Skeletal muscle satellite cell (primary cell): Measurements from ENCODE around the gene STEAP3. TPM values are rescaled to one million over a fixed set of nuclear protein-coding genes. Genes with fewer than 3 reads are reported as not detected.

ENCODE experiments used
- H3K27me3 ChIP-seq: 2 replicates; pipeline ENCODE4 v1.7.0; 2013; ENCODE audit warnings: low read length; ENCODE audit not compliant: control insufficient read depth, insufficient read depth
- H3K36me3 ChIP-seq: 2 replicates; pipeline ENCODE4 v1.7.0; 2013; ENCODE audit warnings: mild to moderate bottlenecking, control low read depth, low read length; ENCODE audit not compliant: insufficient read depth
- H3K4me1 ChIP-seq: 2 replicates; pipeline ENCODE4 v1.7.0; 2013; ENCODE audit warnings: low read length; ENCODE audit not compliant: control insufficient read depth, insufficient read depth
- H3K4me2 ChIP-seq: 2 replicates; pipeline ENCODE4 v1.7.0; 2013; ENCODE audit warnings: mild to moderate bottlenecking, low read length
- H3K4me3 ChIP-seq: 2 replicates; pipeline ENCODE4 v1.7.0; 2013; ENCODE audit warnings: low read length
- H3K9ac ChIP-seq: 2 replicates; pipeline ENCODE4 v1.7.0; 2013; ENCODE audit warnings: mild to moderate bottlenecking, low read depth, low read length, moderate library complexity
- H3K9me3 ChIP-seq: replicated peaks from 2 replicates; pipeline ENCODE4 v1.7.0; 2013; ENCODE audit warnings: mild to moderate bottlenecking, control low read depth, low read length
- total RNA-seq: library from RNA; depleted of rRNA; stranded (reverse); fragments of >200 nt; gene quantifications from 2 replicates; pipeline ENCODE4 v1.2.3, GENCODE V29; 2012; rRNA removed

The STEAP3 gene
- 69.7 and 93.7 TPM in 2 replicates for total RNA-seq

DNA sequence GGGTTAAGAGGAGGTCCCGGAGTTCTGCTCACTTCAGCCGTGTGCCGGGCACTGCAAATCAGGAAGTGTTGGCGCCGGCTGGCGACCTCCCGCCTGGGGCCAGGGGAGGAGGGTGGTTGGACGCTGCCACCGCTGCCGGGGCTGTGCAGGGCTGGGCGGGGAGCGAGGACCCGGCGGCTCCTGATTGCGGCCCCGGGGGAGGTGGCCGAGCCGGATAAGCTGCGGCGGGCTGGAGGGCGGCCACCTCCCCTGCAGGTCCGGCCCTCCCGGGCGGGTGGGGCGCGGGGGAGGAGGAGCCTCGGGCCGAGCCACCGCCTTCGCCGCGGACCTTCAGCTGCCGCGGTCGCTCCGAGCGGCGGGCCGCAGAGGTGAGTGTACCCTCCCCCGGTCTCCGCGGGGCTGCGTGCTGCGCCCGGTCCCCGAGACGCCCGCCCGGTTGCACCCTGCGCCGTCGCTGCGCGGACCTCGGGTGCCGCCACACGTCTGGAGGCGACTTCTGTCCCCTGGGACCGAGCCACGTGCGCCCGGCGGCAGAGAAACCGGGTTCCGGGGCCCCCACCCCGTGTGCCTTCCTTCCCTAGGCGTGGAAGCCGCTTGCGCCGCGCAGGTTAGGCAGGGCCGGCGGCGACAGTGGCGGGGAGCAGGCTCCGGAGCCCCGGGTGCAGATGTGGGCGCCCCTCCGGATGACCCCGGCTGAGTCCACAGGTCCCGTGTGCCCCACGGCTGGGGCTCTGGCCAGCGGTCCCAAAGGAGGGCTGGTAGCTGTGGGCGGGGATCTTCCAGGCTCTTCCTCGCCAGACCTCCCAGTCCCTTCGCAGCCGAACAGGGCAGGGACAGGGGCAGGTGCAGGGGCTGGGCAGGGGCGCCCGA, at the start of gene STEAP3:
Gene STEAP3 (plus strand): TSS at position 314 of the 870 bp plus-strand sequence. CDS start 7,179 bp downstream, outside the sequence.
- H3K4me1 ChIP-seq: peaks cover 28% of the 10 kb centered on the region
- peak within 1 kb of the TSS; percentile 95 for H3K4me3 ChIP-seq
- H3K4me2 ChIP-seq: peak within 1 kb of the TSS; percentile 98
- no peaks in the 10 kb centered on the region for H3K27me3 ChIP-seq
- H3K36me3 ChIP-seq: no peaks in the 10 kb centered on the region
- H3K9ac ChIP-seq: peak within 1 kb of the TSS; percentile 86
- no peaks in the 10 kb centered on the region for H3K9me3 ChIP-seq

- H3K9me3 ChIP-seq: no peaks in the 10 kb centered on the region
- peaks cover 6% of the 10 kb centered on the region for H3K27me3 ChIP-seq
- no peaks in the 10 kb centered on the region for H3K36me3 ChIP-seq
- H3K4me1 ChIP-seq: peaks cover 7% of the 10 kb centered on the region
- H3K4me3 ChIP-seq: no peak overlapping the region
- no peak overlapping the region for H3K4me2 ChIP-seq
- no peak overlapping the region for H3K9ac ChIP-seq
Observed at GRCh38 chr2:119174216-119174992, 49.2 kb upstream of the STEAP3 start.

DNA sequence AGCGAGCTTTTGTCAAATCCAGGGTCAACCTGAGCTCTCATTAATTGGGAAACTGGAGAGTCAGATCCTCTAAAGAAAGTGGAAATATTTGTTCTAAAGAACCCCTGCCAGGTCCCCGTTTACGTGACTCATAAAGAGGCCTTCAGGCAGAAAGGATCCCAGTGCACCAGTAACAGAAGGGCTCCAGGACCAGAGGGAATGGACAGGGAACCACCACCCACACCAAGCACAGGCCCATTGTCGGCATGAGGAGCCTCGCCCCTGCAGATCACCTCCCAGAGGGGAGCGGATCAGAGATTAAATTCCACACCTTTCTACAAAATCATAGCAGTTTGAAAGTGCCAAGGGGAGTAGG, 48.7 kb upstream of the STEAP3 start:
- no peaks in the 10 kb centered on the region for H3K36me3 ChIP-seq
- H3K27me3 ChIP-seq: peaks cover under 1% of the 10 kb centered on the region
- H3K4me3 ChIP-seq: no peak overlapping the region
- H3K9me3 ChIP-seq: no peaks in the 10 kb centered on the region
- H3K4me1 ChIP-seq: peaks cover 13% of the 10 kb centered on the region
- H3K9ac ChIP-seq: no peak overlapping the region
- no peak overlapping the region for H3K4me2 ChIP-seq

GRCh38 chr2:119175517-119175916, 48.1 kb upstream of the STEAP3 start:
- Histone ChIP-seq H3K9ac (no peak overlapping the region), H3K9me3 (no peaks in the 10 kb centered on the region), H3K36me3 (no peaks in the 10 kb centered on the region), H3K4me3 (no peak overlapping the region), H3K27me3 (no peaks in the 10 kb centered on the region), H3K4me2 (no peak overlapping the region), H3K4me1 (peaks cover 18% of the 10 kb centered on the region)

- Histone ChIP-seq H3K9ac (no peak overlapping the region), H3K9me3 (no peaks in the 10 kb centered on the region), H3K27me3 (no peaks in the 10 kb centered on the region), H3K4me3 (no peak overlapping the region), H3K4me2 (no peak overlapping the region), H3K36me3 (no peaks in the 10 kb centered on the region), H3K4me1 (peaks cover 19% of the 10 kb centered on the region)
Observed at GRCh38 chr2:119177171-119177837, 46.3 kb upstream of the STEAP3 start.

DNA sequence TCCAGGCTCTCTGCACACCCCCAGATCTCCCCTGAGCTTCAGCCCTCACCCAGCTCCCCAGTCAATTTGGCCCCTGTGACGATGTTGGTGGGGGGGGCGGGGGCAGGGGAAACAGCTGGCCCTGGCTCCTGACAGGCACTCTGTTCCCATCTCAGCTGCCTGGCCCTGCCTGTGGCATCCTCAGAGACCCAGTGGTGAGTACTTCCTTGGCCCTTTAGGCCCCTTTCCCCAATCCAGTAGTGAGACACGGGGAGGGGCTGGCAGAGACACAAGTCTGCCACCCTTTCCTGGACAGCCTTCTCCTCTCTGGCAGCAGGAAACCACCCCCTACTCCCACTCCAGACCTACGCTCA, 45.8 kb upstream of the STEAP3 start:
- Histone ChIP-seq H3K4me2 (no peak overlapping the region), H3K4me1 (peaks cover 19% of the 10 kb centered on the region), H3K9ac (no peak overlapping the region), H3K27me3 (no peaks in the 10 kb centered on the region), H3K4me3 (no peak overlapping the region), H3K36me3 (no peaks in the 10 kb centered on the region), H3K9me3 (no peaks in the 10 kb centered on the region)

DNA sequence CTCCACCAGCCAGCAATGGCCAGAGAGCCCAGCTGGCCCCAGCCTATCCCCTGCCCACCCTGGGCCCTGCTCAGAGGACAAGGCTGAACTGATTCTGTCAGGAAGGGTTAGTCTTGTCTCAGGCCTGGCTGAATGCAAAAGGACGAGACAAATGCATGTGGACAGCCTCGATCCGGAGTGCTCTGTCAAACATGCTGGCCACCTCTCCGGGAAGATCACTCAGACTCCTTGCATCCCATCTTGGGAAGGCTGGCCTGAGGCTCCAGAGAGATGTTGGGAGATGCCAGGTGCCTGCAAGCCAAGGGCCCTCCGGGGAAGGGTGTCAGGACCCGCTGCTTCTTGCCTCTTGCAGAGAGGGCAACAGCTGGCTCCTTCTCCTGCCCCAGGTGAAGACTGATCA, 44.9 kb upstream of the STEAP3 start:
- H3K9me3 ChIP-seq: no peaks in the 10 kb centered on the region
- H3K27me3 ChIP-seq: no peaks in the 10 kb centered on the region
- no peaks in the 10 kb centered on the region for H3K36me3 ChIP-seq
- H3K4me2 ChIP-seq: no peak overlapping the region
- H3K4me1 ChIP-seq: peaks cover 19% of the 10 kb centered on the region
- no peak overlapping the region for H3K9ac ChIP-seq
- H3K4me3 ChIP-seq: no peak overlapping the region

- peak overlapping the region; percentile 44 for H3K9ac ChIP-seq
Observed at GRCh38 chr2:119179202-119179601, 44.4 kb upstream of the STEAP3 start.

DNA sequence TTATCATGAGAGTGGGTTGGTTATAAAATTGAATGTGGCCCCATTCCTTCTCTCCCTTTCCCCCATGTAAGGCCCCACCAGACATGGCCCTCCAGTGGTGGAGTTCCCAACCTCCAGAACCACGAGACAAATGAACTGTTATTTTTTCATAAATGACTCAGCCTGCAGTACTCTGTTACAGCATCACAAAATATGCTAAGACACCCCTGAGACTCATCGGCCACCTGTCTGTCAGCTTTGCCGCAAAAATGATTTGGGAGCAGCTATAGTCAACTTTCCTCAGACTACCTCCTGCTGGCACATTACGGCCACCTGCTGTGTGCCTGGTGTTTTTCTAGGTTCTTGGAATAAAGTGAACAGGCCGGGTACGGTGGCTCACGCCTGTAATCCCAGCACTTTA, 43.6 kb upstream of the STEAP3 start:
- Histone ChIP-seq H3K27me3 (no peaks in the 10 kb centered on the region), H3K4me1 (peaks cover 19% of the 10 kb centered on the region), H3K9me3 (no peaks in the 10 kb centered on the region), H3K9ac (peak overlapping the region; percentile 44), H3K36me3 (no peaks in the 10 kb centered on the region), H3K4me2 (no peak overlapping the region), H3K4me3 (no peak overlapping the region)

More at GRCh38 chr2:119179202-119179601, 44.4 kb upstream of the STEAP3 start:
- Histone ChIP-seq H3K4me1 (peaks cover 19% of the 10 kb centered on the region), H3K4me2 (peak overlapping the region; percentile 7), H3K9me3 (no peaks in the 10 kb centered on the region), H3K27me3 (no peaks in the 10 kb centered on the region), H3K36me3 (no peaks in the 10 kb centered on the region), H3K4me3 (no peak overlapping the region)

- H3K9ac ChIP-seq: no peak overlapping the region
Observed at GRCh38 chr2:119180892-119181291, 42.7 kb upstream of the STEAP3 start.

DNA sequence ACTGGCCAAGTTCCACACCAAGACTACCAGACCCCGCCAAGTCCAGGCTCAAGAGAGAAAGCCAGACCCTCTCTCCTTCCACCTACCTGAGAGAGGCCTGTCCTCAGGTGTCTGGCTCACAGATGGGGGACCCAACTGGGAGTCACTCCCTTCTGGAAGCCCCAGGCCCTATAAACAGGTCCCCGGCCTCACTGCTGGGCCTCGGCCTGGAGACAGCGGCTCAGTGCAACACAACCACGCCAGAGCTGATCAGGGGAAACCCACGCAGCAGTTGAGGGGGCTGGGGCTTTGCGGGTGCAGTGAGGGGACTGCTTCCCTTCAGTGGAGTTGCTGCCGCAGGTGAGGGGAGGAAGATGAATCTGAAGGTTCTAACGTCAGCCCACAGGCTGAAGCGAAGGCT, 42.2 kb upstream of the STEAP3 start:
- no peaks in the 10 kb centered on the region for H3K36me3 ChIP-seq
- no peak overlapping the region for H3K4me2 ChIP-seq
- H3K4me1 ChIP-seq: peaks cover 19% of the 10 kb centered on the region
- H3K9ac ChIP-seq: no peak overlapping the region
- no peak overlapping the region for H3K4me3 ChIP-seq
- no peaks in the 10 kb centered on the region for H3K9me3 ChIP-seq
- no peaks in the 10 kb centered on the region for H3K27me3 ChIP-seq

More at GRCh38 chr2:119180892-119181291, 42.7 kb upstream of the STEAP3 start:
- peaks cover 19% of the 10 kb centered on the region for H3K4me1 ChIP-seq
- no peak overlapping the region for H3K4me3 ChIP-seq
- H3K27me3 ChIP-seq: no peaks in the 10 kb centered on the region
- no peak overlapping the region for H3K4me2 ChIP-seq
- H3K36me3 ChIP-seq: no peaks in the 10 kb centered on the region
- no peaks in the 10 kb centered on the region for H3K9me3 ChIP-seq
